GM19099 (cell line): Measurements from ENCODE around the gene GPR176.

Source experiments
- POLR2A ChIP-seq: IDR thresholded peaks from 3 replicates; pipeline ENCODE4 v1.6.1; 2011; ENCODE audit warnings: low read depth; ENCODE audit not compliant: insufficient read length; ENCODE audit errors: extremely low read depth

Gene GPR176

GRCh38 chr15:39860871-39861270 is 59.2 kb downstream of the GPR176 start:
- no peak for TF ChIP-seq POLR2A

- no peak for TF ChIP-seq POLR2A
These were observed 59.9 kb downstream of the GPR176 start for GRCh38 chr15:39860200-39860599.

- TF ChIP-seq POLR2A, result no peak
These were observed 60.4 kb downstream of the GPR176 start for GRCh38 chr15:39859636-39860035.

- TF ChIP-seq POLR2A, result no peak
These were observed 62.9 kb downstream of the GPR176 start for GRCh38 chr15:39857132-39857531.

- no peak for TF ChIP-seq POLR2A
These were observed 63.7 kb downstream of the GPR176 start for GRCh38 chr15:39856357-39856756.

GRCh38 chr15:39855400-39855799 is 64.7 kb downstream of the GPR176 start:
- no peak for TF ChIP-seq POLR2A

- no peak for TF ChIP-seq POLR2A
These were observed 65.9 kb downstream of the GPR176 start for GRCh38 chr15:39854161-39854560.

GRCh38 chr15:39852250-39852649 is 67.8 kb downstream of the GPR176 start:
- no peak for TF ChIP-seq POLR2A

- no peak for TF ChIP-seq POLR2A
These were observed 68.5 kb downstream of the GPR176 start for GRCh38 chr15:39851500-39852092.

GRCh38 chr15:39850436-39850835 is 69.6 kb downstream of the GPR176 start:
- TF ChIP-seq POLR2A, result no peak

- TF ChIP-seq POLR2A, result no peak
These were observed 74.0 kb downstream of the GPR176 start for GRCh38 chr15:39846108-39846507.

- TF ChIP-seq POLR2A, result no peak
These were observed 74.5 kb downstream of the GPR176 start for GRCh38 chr15:39845582-39845981.

GRCh38 chr15:39843565-39843964 is 76.5 kb downstream of the GPR176 start:
- TF ChIP-seq POLR2A, result no peak

GRCh38 chr15:39837454-39837853 is 82.6 kb downstream of the GPR176 start:
- TF ChIP-seq POLR2A, result no peak

- TF ChIP-seq POLR2A, result no peak
These were observed 84.5 kb downstream of the GPR176 start for GRCh38 chr15:39835550-39835949.

- TF ChIP-seq POLR2A, result no peak
These were observed 85.8 kb downstream of the GPR176 start for GRCh38 chr15:39834256-39834655.

GRCh38 chr15:39833515-39833981 is 86.5 kb downstream of the GPR176 start:
- no peak for TF ChIP-seq POLR2A
